Limb (tissue), 2 donors: Measurements from ENCODE around the gene DRC7.
A peak's percentile ranks its signal among the peaks of the same experiment; 100 is the strongest.

Source experiments
- DNase-seq, 2 donors: peaks; one replicate each; pipeline ENCODE4 v3.0.0-alpha.2; 2016; ENCODE audit errors: extremely low spot score in 2 of 2

DRC7 gene, protein sequence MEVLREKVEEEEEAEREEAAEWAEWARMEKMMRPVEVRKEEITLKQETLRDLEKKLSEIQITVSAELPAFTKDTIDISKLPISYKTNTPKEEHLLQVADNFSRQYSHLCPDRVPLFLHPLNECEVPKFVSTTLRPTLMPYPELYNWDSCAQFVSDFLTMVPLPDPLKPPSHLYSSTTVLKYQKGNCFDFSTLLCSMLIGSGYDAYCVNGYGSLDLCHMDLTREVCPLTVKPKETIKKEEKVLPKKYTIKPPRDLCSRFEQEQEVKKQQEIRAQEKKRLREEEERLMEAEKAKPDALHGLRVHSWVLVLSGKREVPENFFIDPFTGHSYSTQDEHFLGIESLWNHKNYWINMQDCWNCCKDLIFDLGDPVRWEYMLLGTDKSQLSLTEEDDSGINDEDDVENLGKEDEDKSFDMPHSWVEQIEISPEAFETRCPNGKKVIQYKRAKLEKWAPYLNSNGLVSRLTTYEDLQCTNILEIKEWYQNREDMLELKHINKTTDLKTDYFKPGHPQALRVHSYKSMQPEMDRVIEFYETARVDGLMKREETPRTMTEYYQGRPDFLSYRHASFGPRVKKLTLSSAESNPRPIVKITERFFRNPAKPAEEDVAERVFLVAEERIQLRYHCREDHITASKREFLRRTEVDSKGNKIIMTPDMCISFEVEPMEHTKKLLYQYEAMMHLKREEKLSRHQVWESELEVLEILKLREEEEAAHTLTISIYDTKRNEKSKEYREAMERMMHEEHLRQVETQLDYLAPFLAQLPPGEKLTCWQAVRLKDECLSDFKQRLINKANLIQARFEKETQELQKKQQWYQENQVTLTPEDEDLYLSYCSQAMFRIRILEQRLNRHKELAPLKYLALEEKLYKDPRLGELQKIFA

GRCh38 chr16:57694725-57695679, at the start of gene DRC7:
Gene DRC7, plus strand, starts transcription at chr16:57694806. Its CDS starts 3,144 bp downstream, at chr16:57697950.
- DNase-seq = peak; percentile 30 to 72

DNA sequence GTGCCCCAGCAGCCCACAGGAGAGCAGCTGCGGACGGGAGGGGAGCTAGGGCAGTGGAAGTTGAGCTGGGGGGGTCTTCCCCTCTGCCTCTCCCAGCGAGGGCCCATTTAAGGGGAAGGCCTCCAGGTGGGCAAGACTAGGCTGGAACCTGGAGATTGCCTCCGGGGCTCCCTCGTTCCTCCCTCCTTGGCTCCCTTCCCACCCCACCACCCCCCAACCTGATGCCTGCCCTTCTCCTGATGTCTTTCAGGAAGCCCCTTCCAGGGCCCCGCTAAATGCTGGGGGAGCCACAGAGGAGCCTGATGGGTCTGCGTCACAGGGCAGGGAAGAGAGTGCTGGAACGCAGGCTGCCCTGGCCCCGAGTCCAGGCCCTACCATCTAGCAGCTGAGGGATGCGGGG, 49.4 kb upstream of the DRC7 start:
- no peak for DNase-seq

DNA sequence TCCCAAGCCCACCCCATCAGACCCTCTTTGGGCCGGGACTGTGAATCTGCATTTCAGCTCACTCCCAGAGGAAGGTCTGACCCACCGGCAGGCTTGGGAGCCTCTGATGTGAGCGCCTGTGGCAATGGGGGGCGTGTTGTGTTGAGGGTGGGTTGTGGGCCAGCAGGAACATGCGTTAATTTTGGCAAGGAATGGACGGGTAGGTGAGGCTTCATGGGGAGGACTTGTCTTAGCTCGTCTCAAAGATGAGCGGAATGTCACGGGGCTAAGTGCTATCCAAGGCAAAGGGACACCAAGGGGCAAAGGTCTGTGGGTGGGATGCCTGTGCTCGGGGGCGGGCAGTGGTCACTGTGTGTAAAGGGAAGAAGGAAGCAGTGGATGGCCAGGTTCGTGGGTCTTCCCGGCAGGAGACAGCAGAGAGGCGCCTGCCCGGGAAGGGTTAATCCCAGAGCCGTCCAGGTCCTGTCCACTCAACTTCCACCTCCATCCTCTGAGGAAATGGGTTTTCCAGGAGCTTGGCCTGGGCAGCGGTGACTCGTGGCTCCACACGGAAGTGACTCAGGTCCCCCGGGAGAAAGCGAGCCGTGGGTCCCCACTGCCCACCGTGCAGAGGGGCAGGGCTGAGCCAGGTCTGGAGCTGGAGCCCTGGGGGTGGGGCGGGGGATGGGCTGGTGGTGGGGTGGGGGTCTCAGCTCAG, 48.8 kb upstream of the DRC7 start:
- DNase-seq = no peak

DNA sequence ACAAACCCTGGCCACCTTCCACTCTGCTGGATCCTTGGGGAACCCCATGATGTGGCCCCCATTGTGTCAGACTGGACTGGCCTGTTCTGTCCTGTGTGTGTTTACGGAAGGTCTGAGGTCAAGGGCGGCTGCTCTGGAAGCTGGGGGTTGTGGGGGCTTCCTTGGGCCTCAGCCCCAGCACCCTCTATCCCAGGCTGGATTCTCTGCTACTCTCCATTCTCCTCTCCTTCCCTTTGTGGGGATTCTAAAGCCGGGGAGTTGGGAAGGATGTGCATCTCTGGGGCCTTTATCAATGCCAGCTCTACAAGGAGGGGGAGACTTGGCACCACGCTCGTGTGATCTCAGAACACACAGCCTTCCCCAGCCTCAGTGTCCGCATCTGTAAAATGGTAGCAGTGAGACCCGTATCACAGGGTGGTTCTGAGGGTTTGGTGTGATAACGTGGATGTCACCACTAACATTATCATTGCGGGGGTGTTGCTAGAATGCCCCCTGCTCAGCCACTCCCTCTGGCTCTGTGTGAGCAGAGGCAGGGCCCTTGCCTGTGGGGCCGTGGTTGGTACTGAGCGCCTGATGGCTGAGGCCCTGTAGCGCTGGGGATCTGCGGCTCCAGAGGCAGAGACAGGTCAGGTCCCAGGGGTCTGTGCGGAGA, 48.1 kb upstream of the DRC7 start:
- DNase-seq = no peak

DNA sequence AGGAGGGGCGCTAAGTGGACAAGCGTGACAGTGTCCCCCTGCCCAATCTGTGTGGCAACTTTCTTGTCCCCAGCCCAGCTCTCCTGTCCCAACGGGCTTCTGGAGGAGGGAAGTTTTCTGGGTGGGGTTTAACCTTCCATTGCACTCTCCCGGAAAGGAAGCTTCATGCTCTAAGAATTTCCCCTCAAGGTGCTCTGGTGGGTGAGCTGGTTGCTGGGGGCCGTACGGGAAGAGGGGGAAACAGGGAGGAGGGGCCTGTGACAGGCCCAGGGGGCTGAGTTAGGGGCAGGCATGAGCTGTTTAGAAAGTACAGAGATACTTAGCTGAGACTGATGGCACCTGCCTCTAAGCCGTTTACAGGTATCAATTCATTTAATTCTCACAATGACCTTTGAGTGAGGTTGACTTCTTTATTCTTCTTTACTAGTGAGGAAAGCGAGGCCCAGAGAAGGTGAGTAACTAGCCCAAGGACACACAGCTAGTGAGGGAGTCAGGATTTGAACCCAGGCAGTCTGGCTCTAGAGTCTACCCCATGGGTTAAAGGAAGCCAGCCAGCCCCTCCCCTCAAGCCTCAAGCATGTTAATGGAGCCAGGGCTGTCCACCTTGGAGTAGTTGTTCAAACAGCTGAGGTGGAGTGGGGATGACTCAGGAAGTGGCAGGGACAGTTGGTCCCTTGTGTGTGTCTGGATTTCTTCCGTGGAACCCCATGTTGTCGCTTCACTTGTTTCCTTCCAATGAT, 47.3 kb upstream of the DRC7 start:
- no peak for DNase-seq

DNA sequence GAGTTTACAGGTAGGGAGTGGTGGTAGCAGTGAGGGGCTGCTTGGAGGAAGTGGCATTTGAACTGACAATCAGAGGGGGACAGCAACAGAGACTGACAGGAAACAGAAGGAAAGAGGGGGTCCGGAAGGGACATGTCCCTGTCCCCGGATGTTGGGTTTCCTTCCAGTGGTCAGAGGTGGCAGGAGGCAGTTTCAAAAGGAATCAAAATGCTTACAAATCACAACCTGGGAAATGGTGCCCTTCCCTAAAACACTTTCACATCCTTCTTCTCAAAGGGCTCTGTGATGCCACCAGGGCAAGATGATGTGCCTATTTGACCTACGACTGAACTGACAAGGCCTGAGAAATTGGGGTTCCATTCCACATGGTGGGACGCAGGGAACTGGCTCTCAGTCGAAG, 46.5 kb upstream of the DRC7 start:
- DNase-seq = no peak

DNA sequence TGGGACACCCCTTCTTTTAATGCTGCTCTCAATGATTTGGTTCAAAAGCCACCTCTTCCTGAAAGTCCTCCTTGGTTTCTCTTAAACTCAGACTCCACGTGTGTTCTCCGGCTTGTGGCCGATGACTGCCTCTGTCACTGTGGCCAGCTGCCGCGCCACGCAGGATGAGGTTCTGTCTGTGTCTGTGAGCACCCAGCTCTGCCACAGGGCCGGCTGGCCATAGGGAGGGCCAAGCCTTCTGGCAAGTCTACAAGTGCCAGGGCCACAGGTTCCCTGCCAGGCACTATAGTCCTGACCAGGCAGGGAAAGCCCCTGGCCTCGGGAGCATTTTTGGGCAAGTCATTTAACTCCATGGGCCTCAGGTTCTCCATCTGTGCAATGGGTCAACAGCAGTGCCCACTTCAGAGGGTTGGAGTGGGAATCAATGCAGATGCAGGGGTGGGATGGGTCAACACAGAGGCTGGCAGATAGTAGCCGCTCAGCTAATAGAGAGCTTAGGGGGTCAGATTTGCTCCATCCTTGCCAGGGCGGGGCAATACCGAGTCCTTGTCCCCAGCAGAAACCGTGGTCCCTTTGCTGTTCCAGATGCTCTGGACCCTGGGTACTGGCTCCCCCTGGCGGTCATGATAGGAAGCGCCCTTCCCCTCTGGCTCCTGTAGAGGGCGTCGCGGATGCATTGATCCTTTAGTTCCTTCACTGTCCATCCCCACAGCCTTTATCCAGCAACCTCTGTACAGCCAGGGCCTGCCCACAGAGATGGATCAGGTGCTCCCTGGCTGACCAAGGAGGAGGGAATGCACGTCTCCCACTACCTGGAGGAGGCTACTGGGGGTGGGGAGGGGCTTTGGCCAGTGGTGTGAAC, 45.8 kb upstream of the DRC7 start:
- peak; percentile 73 to 87 for DNase-seq

DNA sequence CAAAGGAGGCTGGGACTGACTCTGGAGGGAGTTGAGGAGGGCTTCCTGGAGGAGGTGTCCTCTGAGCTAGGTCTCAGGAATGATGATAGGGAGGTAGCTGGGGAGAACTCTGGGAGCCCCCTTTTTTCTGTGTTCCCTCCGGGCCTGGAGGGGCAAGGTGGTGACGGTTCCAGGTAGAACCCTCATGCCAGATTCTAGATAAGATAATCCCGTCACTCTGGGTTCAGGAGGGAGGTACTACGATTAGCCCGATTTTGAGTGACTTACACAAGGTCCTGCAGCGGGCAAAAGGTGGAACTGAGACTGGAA, 45.2 kb upstream of the DRC7 start:
- DNase-seq = no peak

GRCh38 chr16:57649846-57650245, 44.8 kb upstream of the DRC7 start:
- no peak for DNase-seq

GRCh38 chr16:57651344-57652333, 43.0 kb upstream of the DRC7 start:
- DNase-seq = no peak

DNA sequence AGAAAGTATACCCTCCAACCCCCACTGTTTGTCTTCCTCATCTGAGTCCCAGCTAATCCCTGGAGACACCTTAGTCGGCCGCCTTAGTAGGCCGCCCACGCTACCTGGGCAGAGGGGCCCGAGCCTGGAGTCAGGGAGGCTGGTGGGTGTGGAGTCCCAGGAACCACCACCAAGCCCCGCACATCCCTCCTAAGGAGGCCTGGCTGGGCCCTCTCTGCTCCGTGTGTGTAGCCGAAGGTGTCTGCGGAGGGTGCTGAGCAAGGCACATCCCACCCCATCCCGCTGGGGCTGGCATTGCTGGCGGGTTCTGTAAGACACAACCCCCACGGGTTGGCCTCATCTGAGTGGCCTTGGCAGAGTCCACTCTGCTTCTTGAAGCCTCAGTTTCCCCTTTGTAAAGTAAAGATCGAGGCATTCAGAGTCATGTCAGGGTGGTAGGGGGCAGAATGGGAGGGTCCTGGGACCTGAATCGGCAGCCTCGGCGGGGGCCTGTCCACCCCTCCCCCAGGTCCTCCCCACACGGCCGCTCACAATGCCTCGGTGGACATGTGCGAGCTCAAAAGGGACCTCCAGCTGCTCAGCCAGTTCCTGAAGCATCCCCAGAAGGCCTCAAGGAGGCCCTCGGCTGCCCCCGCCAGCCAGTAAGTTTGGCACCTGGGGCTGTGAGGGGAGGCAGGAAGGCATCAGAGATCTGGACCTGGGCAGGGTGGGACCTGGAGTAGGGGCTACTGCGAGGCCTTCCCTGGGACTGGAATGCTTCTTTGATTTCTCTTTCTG, 41.7 kb upstream of the DRC7 start:
- DNase-seq = no peak

GRCh38 chr16:57653936-57654335, 40.7 kb upstream of the DRC7 start:
- no peak for DNase-seq

GRCh38 chr16:57656342-57656955, 38.2 kb upstream of the DRC7 start:
- DNase-seq = no peak

DNA sequence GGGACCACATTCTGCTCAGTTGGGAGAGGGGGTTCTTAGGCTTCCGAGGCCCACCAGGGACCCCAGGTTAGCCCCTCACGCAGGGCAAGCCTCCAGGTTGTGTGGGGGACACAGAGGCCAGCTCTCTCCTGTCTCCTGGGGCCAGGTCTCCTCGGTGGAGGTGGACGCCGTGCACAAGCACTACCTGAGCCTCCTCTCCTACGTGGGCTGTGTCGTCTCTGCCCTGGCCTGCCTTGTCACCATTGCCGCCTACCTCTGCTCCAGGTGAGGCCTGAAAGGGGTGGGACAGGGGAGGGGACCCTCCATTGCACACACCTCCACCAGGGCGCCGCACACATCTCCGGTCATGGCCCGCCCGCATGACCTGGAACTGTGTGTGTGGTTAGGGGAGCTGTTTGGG, 37.4 kb upstream of the DRC7 start:
- DNase-seq = no peak

GRCh38 chr16:57658130-57658877, 36.3 kb upstream of the DRC7 start:
- no peak for DNase-seq
